Measurements from ENCODE around the gene UBE2C. TPM values are rescaled to one million over a fixed set of nuclear protein-coding genes. Genes with fewer than 3 reads are reported as not detected.

Gene UBE2C
- total RNA-seq, 1 experiment from 2014 or later: 205 TPM

DNA sequence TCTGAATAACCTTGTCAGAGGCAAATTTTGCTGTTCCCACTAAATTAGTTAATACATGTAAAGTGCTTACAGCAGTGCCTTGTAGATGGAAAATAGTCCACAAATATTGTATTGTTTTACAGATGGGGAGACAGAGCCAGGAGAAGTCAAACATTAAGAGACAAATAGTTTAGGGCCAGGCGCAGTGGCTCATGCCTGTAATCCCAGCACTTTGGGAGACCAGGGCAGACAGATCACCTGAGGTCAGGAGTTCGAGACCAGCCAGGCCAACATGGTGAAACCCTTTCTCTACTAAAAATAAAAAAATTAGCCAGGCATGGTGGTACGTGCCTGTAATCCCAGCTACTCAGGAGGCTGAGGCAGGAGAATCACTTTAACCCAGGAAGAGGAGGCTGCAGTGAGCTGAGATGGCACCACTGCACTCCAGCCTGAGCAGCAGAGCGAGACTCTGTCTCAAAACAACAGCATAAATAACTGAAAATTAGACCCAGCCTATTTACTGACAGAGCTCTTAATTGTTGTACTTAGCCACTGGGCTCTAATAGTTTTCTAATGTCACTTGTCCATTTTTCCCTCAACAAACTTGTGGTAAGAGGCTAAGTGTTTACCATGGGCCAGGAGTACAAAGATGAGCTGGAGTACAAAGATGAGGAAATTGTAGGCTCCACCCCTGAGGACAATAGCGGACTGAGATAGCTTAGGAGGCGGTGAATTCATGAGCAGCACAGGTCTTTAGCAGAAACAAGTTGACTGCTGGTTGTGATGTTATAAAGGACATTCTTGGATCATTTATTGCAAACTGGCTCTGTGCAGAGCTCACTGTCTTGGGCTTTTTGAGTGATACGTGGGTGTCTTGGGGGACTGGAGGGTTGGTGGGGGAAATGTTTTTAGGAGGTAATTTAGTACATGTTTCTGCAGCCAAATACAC lies 51.4 kb downstream of the UBE2C start:
- no peak for ATAC-seq

More for the DNA sequence above, 51.4 kb downstream of the UBE2C start:
- BruUV-seq (replicated peaks): no TSS peak
- no peaks in the 10 kb centered on the region for H3K79me2 ChIP-seq (ENCODE audit: insufficient read depth, low read length)
- no peak overlapping the region for H3K4me3 ChIP-seq (replicated peaks in 1 of 2; ENCODE audit: low read depth in 1 of 2, low read length in 2 of 2)
- no peak for DNase-seq (ENCODE audit: low read depth, low spot score)
- no peak overlapping the region for H3K27ac ChIP-seq (ENCODE audit: low read depth, low read length)
- ChIA-PET RAD21 (ENCODE audit: low non-redundant PET in 1 of 2, low total read pairs in 2 of 2, uncharacterized antibody in 2 of 2, unreplicated experiment in 2 of 2) (no interaction called here), POLR2A (no interaction called here), CTCF (no interaction called here)
- no peaks in the 10 kb centered on the region for H3K9me3 ChIP-seq (ENCODE audit: control insufficient read depth in 1 of 2, insufficient read depth in 1 of 2, low read depth in 1 of 2, low read length in 2 of 2)
- no peaks in the 10 kb centered on the region for H3K27me3 ChIP-seq (ENCODE audit: insufficient read depth, low read length)
- H3K4me2 ChIP-seq (ENCODE audit: low read length): no peak overlapping the region
- no peaks in the 10 kb centered on the region for H4K20me1 ChIP-seq (ENCODE audit: insufficient read depth)
- TF ChIP-seq EZH2 (IDR thresholded peaks at IDR 0.05) (no peak), ZBTB33 (IDR thresholded peaks at IDR 0.05; ENCODE audit: extremely low read depth, insufficient replicate concordance, low read length) (no peak), CBX3 (IDR thresholded peaks at IDR 0.05; ENCODE audit: low read depth) (no peak), ELF1 (IDR thresholded peaks at IDR 0.05; ENCODE audit: borderline replicate concordance, low read depth) (no peak), FOSL1 (IDR thresholded peaks at IDR 0.05; ENCODE audit: low read depth) (no peak), JUND (IDR thresholded peaks at IDR 0.05) (no peak), CEBPB (IDR thresholded peaks at IDR 0.05; ENCODE audit: low read depth) (no peak), SIN3A (IDR thresholded peaks at IDR 0.05; ENCODE audit: low read depth) (no peak), POLR2A (IDR thresholded peaks at IDR 0.05; ENCODE audit: borderline replicate concordance, extremely low read depth, insufficient read depth, insufficient read length) (no peak), EZH2phosphoT487 (IDR thresholded peaks at IDR 0.05; ENCODE audit: borderline replicate concordance) (no peak), ZFX (IDR thresholded peaks at IDR 0.05) (no peak), CTCF (IDR thresholded peaks at IDR 0.05 in 2 of 3, conservative IDR thresholded peaks at IDR 0.05 in 1 of 3; ENCODE audit: borderline replicate concordance in 1 of 3, insufficient read depth in 1 of 3, low read depth in 2 of 3, low read length in 2 of 3) (no peak), ZNF274 (IDR thresholded peaks at IDR 0.05; ENCODE audit: low read depth, low read length) (no peak), SRF (IDR thresholded peaks at IDR 0.05; ENCODE audit: low read depth) (no peak), SP1 (IDR thresholded peaks at IDR 0.05; ENCODE audit: low read depth) (no peak)
- TF ChIP-seq, protein P1, sequence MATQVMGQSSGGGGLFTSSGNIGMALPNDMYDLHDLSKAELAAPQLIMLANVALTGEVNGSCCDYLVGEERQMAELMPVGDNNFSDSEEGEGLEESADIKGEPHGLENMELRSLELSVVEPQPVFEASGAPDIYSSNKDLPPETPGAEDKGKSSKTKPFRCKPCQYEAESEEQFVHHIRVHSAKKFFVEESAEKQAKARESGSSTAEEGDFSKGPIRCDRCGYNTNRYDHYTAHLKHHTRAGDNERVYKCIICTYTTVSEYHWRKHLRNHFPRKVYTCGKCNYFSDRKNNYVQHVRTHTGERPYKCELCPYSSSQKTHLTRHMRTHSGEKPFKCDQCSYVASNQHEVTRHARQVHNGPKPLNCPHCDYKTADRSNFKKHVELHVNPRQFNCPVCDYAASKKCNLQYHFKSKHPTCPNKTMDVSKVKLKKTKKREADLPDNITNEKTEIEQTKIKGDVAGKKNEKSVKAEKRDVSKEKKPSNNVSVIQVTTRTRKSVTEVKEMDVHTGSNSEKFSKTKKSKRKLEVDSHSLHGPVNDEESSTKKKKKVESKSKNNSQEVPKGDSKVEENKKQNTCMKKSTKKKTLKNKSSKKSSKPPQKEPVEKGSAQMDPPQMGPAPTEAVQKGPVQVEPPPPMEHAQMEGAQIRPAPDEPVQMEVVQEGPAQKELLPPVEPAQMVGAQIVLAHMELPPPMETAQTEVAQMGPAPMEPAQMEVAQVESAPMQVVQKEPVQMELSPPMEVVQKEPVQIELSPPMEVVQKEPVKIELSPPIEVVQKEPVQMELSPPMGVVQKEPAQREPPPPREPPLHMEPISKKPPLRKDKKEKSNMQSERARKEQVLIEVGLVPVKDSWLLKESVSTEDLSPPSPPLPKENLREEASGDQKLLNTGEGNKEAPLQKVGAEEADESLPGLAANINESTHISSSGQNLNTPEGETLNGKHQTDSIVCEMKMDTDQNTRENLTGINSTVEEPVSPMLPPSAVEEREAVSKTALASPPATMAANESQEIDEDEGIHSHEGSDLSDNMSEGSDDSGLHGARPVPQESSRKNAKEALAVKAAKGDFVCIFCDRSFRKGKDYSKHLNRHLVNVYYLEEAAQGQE (IDR thresholded peaks at IDR 0.05; ENCODE audit: low read depth): no peak
- TF ChIP-seq, protein P2, sequence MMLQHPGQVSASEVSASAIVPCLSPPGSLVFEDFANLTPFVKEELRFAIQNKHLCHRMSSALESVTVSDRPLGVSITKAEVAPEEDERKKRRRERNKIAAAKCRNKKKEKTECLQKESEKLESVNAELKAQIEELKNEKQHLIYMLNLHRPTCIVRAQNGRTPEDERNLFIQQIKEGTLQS (IDR thresholded peaks at IDR 0.05): no peak
- TF ChIP-seq, protein P3, sequence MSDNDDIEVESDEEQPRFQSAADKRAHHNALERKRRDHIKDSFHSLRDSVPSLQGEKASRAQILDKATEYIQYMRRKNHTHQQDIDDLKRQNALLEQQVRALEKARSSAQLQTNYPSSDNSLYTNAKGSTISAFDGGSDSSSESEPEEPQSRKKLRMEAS (IDR thresholded peaks at IDR 0.05): no peak
- no peak overlapping the region for H3K9ac ChIP-seq (ENCODE audit: low read length)
- intact Hi-C loops (cut with micrococcal nuclease): no loop called here
- no peaks in the 10 kb centered on the region for H3K36me3 ChIP-seq (ENCODE audit: control insufficient read depth in 1 of 2, insufficient read depth in 2 of 2, low read length in 2 of 2)
- no peaks in the 10 kb centered on the region for H3K9me2 ChIP-seq (ENCODE audit: insufficient read depth)
- H3K4me1 ChIP-seq (ENCODE audit: control insufficient read depth in 1 of 2, insufficient read depth in 2 of 2, low read length in 2 of 2): peaks cover 15 to 28% of the 10 kb centered on the region in 2 experiments
- H2AFZ ChIP-seq (ENCODE audit: low read depth, low read length, poor library complexity, severe bottlenecking): no peak overlapping the region

Data from HCT116 (cell line).